Ovary (tissue), 9 donors: ENCODE data around the gene TDRD9. TPM values are rescaled to one million over a fixed set of nuclear protein-coding genes. Genes with fewer than 3 reads are reported as not detected.
A peak's percentile ranks its signal among the peaks of the same experiment; 100 is the strongest.

Experiments used
- DNase-seq, 5 donors: peaks; one replicate each; pipeline ENCODE4 v3.0.0-alpha.2; 2019 to 2020
- H3K27ac ChIP-seq, 2 donors: fragments of 200-600 bp; one replicate each; pipeline versions ENCODE4 v1.5.1 to v1.8.0; 2019 to 2022
- H3K27me3 ChIP-seq: fragments of 200-600 bp; one replicate; pipeline ENCODE4 v1.8.0; 2022
- H3K36me3 ChIP-seq: fragments of 200-600 bp; sonication (generic); one replicate; pipeline ENCODE4 v1.5.1; 2019
- H3K4me1 ChIP-seq: one replicate; pipeline ENCODE4 v1.8.1; 2013; ENCODE audit warnings: mild to moderate bottlenecking, moderate library complexity; ENCODE audit not compliant: insufficient read depth
- H3K4me3 ChIP-seq: fragments of 200-600 bp; sonication (generic); one replicate; pipeline ENCODE4 v1.5.1; 2017
- H3K9me3 ChIP-seq, 2 donors: fragments of 200-600 bp in 1 of 2; sonication (generic) in 1 of 2; one replicate each; pipeline versions ENCODE4 v1.5.1 to v1.8.1; 2013 to 2019; ENCODE audit warnings: mild to moderate bottlenecking in 1 of 2, moderate library complexity in 1 of 2
- CTCF ChIP-seq, 3 donors: fragments of 450-650 bp in 2 of 3; fragments of 200-600 bp in 1 of 3; IDR thresholded peaks; one replicate each; pipeline versions ENCODE4 v1.5.1 to v1.8.0; 2016 to 2022; ENCODE audit warnings: antibody characterized with exemption in 3 of 3, mild to moderate bottlenecking in 1 of 3
- EP300 ChIP-seq: sonication (generic); formaldehyde crosslinking; IDR thresholded peaks from one replicate; pipeline ENCODE4 v1.6.1; 2017; ENCODE audit warnings: antibody characterized with exemption
- POLR2A ChIP-seq: fragments of 450-650 bp; IDR thresholded peaks from one replicate; pipeline ENCODE4 v1.6.1; 2017; ENCODE audit warnings: antibody characterized with exemption, mild to moderate bottlenecking, moderate library complexity
- WGBS, 3 donors: extraction: QIAGEN DNeasy Blood & Tissue Kit in 1 of 3; methylation state at CpG; one replicate each; pipeline versions ENCODE4 v1.1.5 to v1.1.7; 2013 to 2017; 5-methylcytosine and 5-hydroxymethylcytosine counted together
- intact Hi-C, 4 donors: fragments of 100-400 bp; cut with DNase I; formaldehyde crosslinking; loops; one replicate each; pipeline versions ENCODE4 v1.11.0 to v1.15.1; 2022 to 2023
- polyA plus RNA-seq, 2 donors: library from polyadenylated mRNA; stranded (reverse); fragments of 200-250 nt in 1 of 2; fragments of 350-450 nt in 1 of 2; fragmentation: Illumina TruSeq in 1 of 2; extraction: RNeasy Lipid Tissue Mini Kit (QIAGEN cat#74804) in 1 of 2; gene quantifications; one replicate each; pipeline ENCODE4 v1.2.3, GENCODE V29; 2013 to 2014
- total RNA-seq, 7 donors: library from RNA; depleted of rRNA in 2 of 7; stranded (reverse); fragments of >200 nt in 2 of 7; fragmentation: NEBNext Ultra II Directional in 3 of 7; extraction: Animal tissue kit (Norgen Biotek cat#: 25700) in 3 of 7; gene quantifications; one replicate each; pipeline versions ENCODE4 v1.1.0 to v1.2.4, GENCODE V29; 2016 to 2023
- donor health status: DM: no; HTN: no; CAD: no; lungs with moderate emphysema.
- donor health status: DM: no; HTN: no; CAD: no.
- donor health status: Bipolar disorder and iron deficiency.
- donor health status: DM: yes; HTN: yes; CAD: no.
- donor health status: DM: no; HTN: no; CAD: no.
- donor health status: DM: yes; HTN: yes; CAD: no.

The TDRD9 gene
- total and polyA plus RNA-seq, 9 donors: 0.23 to 5.1 (median 0.83) TPM

GRCh38 chr14:104091061-104091926 lies 163.0 kb downstream of the TDRD9 start:
- TF ChIP-seq POLR2A (no peak), EP300 (no peak), CTCF (IDR thresholded peaks at IDR 0.05) (no peak)

DNA sequence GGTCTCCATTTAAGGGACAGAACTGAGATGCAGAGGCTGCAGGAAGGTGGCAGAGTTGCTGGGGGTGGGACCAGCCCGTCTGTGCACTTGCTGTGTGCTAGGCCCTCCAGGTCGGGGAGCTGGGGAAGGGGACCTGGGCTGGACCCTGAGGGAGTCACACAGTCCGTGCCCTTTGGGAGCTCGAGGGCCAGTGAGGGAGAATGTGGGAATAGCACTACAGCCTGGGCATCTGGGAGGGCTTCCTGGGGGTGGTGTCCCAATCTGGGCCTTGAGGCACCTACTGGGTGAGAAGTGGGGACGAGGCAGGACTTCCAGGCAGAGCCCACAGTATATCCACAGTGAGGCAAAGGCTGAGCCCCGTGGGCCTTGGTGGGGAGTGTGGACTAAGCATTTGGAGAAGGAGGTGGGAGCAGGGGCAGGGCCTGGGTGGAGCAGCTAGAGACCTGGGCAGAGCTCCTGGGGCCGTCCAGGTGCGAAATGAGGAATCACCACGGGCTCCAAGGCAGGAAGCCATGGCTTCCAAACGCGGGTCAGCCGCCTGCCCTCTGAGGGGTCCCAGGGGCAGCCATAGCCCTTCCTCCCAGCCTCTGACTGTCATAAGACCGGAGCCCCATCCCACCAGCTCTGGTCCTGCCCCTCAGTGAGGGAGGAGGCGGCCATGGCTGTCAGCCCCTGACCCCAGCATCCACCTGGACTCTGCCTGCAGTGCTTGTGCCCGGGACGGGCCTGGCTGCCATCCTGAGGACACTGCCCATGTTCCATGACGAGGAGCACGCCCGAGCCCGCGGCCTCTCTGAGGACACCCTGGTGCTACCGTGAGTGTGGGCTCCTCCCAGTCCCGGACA lies 163.9 kb downstream of the TDRD9 start:
- intact Hi-C loops: no loop called here
- peak in 3 of 5 donors; percentile 21 to 39 (median 27) for DNase-seq
- Histone ChIP-seq H3K27ac (no peak overlapping the region), H3K4me1 (peaks cover 11% of the 10 kb centered on the region), H3K9me3 (no peaks in the 10 kb centered on the region), H3K4me3 (no peak overlapping the region), H3K27me3 (no peaks in the 10 kb centered on the region), H3K36me3 (no peaks in the 10 kb centered on the region)
- 88 to 90% (median 89%) methylated on average over 23 of the region's 23 CpGs for WGBS, 3 donors
- TF ChIP-seq CTCF (IDR thresholded peaks at IDR 0.05): no peak
- TF ChIP-seq POLR2A: no peak
- TF ChIP-seq EP300: no peak

More at GRCh38 chr14:104091061-104091926, 163.0 kb downstream of the TDRD9 start:
- 34 to 46% (median 43%) methylated on average over 23 to 26 of the region's 26 CpGs for WGBS, 3 donors
- DNase-seq: peak; percentile 39 to 74 (median 56)
- intact Hi-C loops: no loop called here
- Histone ChIP-seq H3K27me3 (no peaks in the 10 kb centered on the region), H3K36me3 (no peaks in the 10 kb centered on the region), H3K4me3 (no peak overlapping the region), H3K9me3 (no peaks in the 10 kb centered on the region), H3K27ac (no peak overlapping the region), H3K4me1 (peaks cover 11% of the 10 kb centered on the region)

- DNase-seq: peak in 2 of 5 donors; percentile 16 to 26
- H3K4me3 ChIP-seq: no peak overlapping the region
- peaks cover 8% of the 10 kb centered on the region for H3K4me1 ChIP-seq
- no peak for TF ChIP-seq CTCF (IDR thresholded peaks at IDR 0.05)
- TF ChIP-seq POLR2A: no peak
- TF ChIP-seq EP300: no peak
- no peaks in the 10 kb centered on the region for H3K36me3 ChIP-seq
- no peak overlapping the region for H3K27ac ChIP-seq
- 71 to 82% (median 74%) methylated on average over 7 to 11 of the region's 11 CpGs for WGBS, 3 donors
- H3K9me3 ChIP-seq: no peaks in the 10 kb centered on the region
- intact Hi-C loops: no loop called here
- no peaks in the 10 kb centered on the region for H3K27me3 ChIP-seq
Observed at GRCh38 chr14:104092931-104093365, 164.7 kb downstream of the TDRD9 start.

DNA sequence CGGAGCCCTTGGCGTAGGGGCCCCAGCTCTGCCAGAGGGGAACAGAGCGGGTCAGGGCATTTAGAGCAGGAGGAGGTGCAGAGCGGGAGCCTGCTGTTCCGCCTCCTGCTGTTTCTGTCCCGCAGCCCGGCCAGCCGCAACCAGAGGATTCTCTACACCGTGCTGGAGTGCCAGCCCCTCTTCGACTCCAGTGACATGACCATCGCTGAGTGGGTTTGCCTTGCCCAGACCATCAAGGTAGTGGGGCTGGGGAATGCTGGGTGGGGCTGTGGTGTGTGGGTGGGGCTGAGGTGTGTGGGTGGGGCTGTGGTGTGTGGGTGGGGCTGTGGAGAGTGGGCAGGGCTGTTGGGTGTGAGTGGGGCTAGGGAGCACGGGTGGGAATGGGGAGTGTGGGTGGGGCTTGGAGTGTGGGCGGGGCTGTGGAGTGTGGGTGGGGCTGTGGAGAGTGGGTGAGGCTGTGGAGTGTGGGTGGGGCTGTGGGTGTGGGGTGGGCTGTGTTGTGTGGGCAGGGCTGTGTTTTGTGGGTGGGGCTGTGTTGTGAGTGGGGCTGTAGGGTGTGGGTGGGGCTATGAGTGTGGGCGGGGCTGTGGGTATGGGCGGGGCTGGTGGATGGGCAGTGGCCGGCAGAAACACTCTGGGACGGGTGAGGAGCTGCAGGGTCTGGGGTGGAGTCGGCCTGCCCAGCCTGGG lies 165.3 kb downstream of the TDRD9 start:
- 65 to 75% (median 69%) methylated on average over 16 to 18 of the region's 18 CpGs for WGBS, 3 donors
- intact Hi-C loops: no loop called here

More for the DNA sequence above, 165.3 kb downstream of the TDRD9 start:
- Histone ChIP-seq H3K27ac (no peak overlapping the region), H3K4me1 (peaks cover 8% of the 10 kb centered on the region), H3K9me3 (no peaks in the 10 kb centered on the region), H3K4me3 (no peak overlapping the region), H3K36me3 (no peaks in the 10 kb centered on the region), H3K27me3 (no peaks in the 10 kb centered on the region)
- peak in 1 of 5 donors; percentile 46 for DNase-seq
- TF ChIP-seq POLR2A: no peak
- TF ChIP-seq EP300: no peak
- TF ChIP-seq CTCF (IDR thresholded peaks at IDR 0.05): no peak
